Measurements from ENCODE around the gene SMIM45.

- TF ChIP-seq POLR2A (IDR thresholded peaks at IDR 0.05) (no peak), CTCF (IDR thresholded peaks at IDR 0.05) (no peak), POLR2AphosphoS5 (IDR thresholded peaks at IDR 0.05) (no peak)
Measured at GRCh38 chr22:41917375-41917902, 34.5 kb upstream of the SMIM45 start.

Data from prostate gland (tissue), 2 donors.